Memory B cell (primary cell): Measurements from ENCODE around the gene C3orf38.

Source experiments
- ATAC-seq: fragments of 150-1000 bp; cut with Tn5 transposase; 2 replicates; pipeline ENCODE4 v1.10.0; 2021; ENCODE audit warnings: low read depth, mild to moderate bottlenecking, moderate library complexity
- DNase-seq, 2 donors: peaks; one replicate each; pipeline ENCODE4 v3.0.0; 2022; ENCODE audit warnings: low spot score in 2 of 2
- H3K27ac Mint-ChIP-seq: one replicate; pipeline ENCODE4 v1.8.0; 2022; ENCODE audit warnings: mild to moderate bottlenecking, moderate library complexity, mixed read lengths
- H3K27me3 Mint-ChIP-seq: one replicate; pipeline ENCODE4 v1.8.0; 2022; ENCODE audit warnings: mixed read lengths
- H3K36me3 Mint-ChIP-seq: one replicate; pipeline ENCODE4 v1.8.0; 2022; ENCODE audit warnings: mild to moderate bottlenecking, mixed read lengths
- H3K4me1 Mint-ChIP-seq: one replicate; pipeline ENCODE4 v1.8.0; 2022; ENCODE audit warnings: mixed read lengths
- H3K4me3 Mint-ChIP-seq: one replicate; pipeline ENCODE4 v1.8.0; 2022; ENCODE audit warnings: mild to moderate bottlenecking, moderate library complexity, mixed read lengths
- H3K9me3 Mint-ChIP-seq: one replicate; pipeline ENCODE4 v1.8.0; 2022; ENCODE audit warnings: mixed read lengths

C3orf38 gene

DNA sequence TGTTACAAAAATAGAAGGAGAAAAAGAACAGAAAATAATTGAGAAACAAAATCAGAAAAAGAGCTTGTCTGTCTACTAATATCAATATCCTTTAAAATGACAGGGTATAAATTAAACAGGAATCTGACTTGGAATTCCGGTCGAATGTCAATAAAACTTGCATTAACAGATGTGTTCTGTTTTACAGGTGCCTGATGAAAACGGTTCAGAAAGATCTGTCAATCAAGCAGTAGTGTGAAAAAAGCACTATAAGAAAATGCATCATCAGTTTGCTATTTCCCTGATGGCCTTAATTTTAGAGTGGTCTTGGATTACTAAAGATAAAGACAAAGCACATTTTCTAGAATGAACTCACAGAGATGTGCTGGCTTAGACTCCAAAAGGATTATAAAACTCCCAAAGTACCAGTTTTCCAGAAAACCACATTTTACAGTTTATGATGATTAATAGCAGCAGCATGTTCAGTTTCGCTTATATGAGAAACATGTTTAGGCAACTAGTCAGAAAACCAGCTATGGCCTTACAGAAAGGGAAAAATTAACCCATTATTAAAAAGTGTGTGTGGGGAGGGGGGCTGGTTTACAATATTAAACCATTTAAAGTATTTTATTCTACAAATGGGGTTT, 8.2 kb upstream of the C3orf38 start:
- ATAC-seq (no peak), DNase-seq (no peak)
- Mint-ChIP-seq H3K36me3 (peaks cover 14% of the 10 kb centered on the region), H3K4me1 (no peaks in the 10 kb centered on the region), H3K4me3 (no peak overlapping the region), H3K27ac (peak overlapping the region; percentile 24), H3K9me3 (no peaks in the 10 kb centered on the region), H3K27me3 (no peaks in the 10 kb centered on the region)

GRCh38 chr3:88142094-88142624, 7.6 kb upstream of the C3orf38 start:
- peak overlapping the region; percentile 24 for H3K27ac Mint-ChIP-seq

DNA sequence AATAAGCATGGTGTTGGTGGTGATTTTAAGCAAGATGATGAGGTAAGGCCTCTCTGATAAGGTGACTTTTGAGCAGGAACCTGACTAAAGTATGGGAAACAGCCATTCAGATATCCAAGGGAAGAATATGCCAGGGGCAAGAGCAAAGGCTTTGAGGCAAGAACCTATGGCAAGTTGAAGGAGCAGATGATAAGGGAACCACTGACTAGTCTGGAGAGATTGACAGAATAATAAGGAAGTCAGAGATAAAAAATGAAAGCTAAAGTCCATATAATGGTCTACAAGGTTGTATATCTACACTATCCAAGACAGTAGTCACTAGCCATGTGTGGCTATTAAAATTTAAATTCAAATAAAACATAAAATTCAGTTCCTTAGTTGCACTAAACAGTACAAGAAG, 2.5 kb upstream of the C3orf38 start:
- no peaks in the 10 kb centered on the region for H3K36me3 Mint-ChIP-seq
- ATAC-seq (no peak), DNase-seq (no peak)
- H3K27ac Mint-ChIP-seq: no peak overlapping the region
- no peaks in the 10 kb centered on the region for H3K27me3 Mint-ChIP-seq
- H3K9me3 Mint-ChIP-seq: no peaks in the 10 kb centered on the region
- H3K4me3 Mint-ChIP-seq: no peak overlapping the region
- peaks cover 13% of the 10 kb centered on the region for H3K4me1 Mint-ChIP-seq

More at GRCh38 chr3:88142094-88142624, 7.6 kb upstream of the C3orf38 start:
- no peaks in the 10 kb centered on the region for H3K9me3 Mint-ChIP-seq
- ATAC-seq (no peak), DNase-seq (no peak)
- no peak overlapping the region for H3K4me3 Mint-ChIP-seq
- peaks cover 12% of the 10 kb centered on the region for H3K36me3 Mint-ChIP-seq
- no peaks in the 10 kb centered on the region for H3K27me3 Mint-ChIP-seq
- H3K4me1 Mint-ChIP-seq: no peaks in the 10 kb centered on the region

GRCh38 chr3:88148651-88149050, 1.1 kb upstream of the C3orf38 start:
- Mint-ChIP-seq H3K36me3 (no peaks in the 10 kb centered on the region), H3K27ac (peak overlapping the region; percentile 97), H3K9me3 (no peaks in the 10 kb centered on the region), H3K4me3 (peak overlapping the region; percentile 93), H3K4me1 (peaks cover 13% of the 10 kb centered on the region), H3K27me3 (no peaks in the 10 kb centered on the region)
- ATAC-seq (no peak), DNase-seq (no peak)

- H3K4me1 Mint-ChIP-seq: peaks cover 13% of the 10 kb centered on the region
- DNase-seq (no peak), ATAC-seq (peak; percentile 1)
- H3K27ac Mint-ChIP-seq: peak overlapping the region; percentile 97
- no peaks in the 10 kb centered on the region for H3K27me3 Mint-ChIP-seq
- H3K36me3 Mint-ChIP-seq: no peaks in the 10 kb centered on the region
- H3K9me3 Mint-ChIP-seq: no peaks in the 10 kb centered on the region
- peak overlapping the region; percentile 93 for H3K4me3 Mint-ChIP-seq
These were observed 654 bp upstream of the C3orf38 start for GRCh38 chr3:88149101-88149508.

DNA sequence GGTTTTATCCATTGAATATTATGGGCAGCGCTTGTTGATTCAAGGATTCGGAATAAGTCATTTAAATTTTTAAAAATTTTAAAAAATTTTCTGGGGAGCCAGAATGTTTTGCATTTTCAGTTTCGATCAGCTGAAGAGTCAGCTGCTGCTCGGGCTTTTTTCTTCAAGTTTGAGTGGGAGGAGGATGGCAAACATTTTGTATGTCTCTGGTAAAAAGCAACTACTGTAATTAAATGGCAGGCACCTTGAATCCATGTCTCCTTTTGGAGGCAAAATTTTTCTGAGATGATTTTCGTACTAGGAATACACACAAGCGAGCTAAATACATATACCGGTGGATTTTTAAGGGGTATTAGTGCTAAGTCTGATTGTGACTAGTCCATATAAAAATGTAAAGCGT, 612 bp downstream of the C3orf38 start:
- Mint-ChIP-seq H3K4me1 (peaks cover 13% of the 10 kb centered on the region), H3K27ac (peak overlapping the region; percentile 97), H3K4me3 (peak overlapping the region; percentile 98), H3K9me3 (no peaks in the 10 kb centered on the region), H3K36me3 (peaks cover 3% of the 10 kb centered on the region), H3K27me3 (no peaks in the 10 kb centered on the region)
- DNase-seq (peak; percentile 13 to 24), ATAC-seq (peak; percentile 34)

GRCh38 chr3:88150806-88151205, 1.0 kb downstream of the C3orf38 start:
- Mint-ChIP-seq H3K36me3 (peaks cover 3% of the 10 kb centered on the region), H3K9me3 (no peaks in the 10 kb centered on the region), H3K4me1 (peaks cover 13% of the 10 kb centered on the region), H3K27ac (peak overlapping the region; percentile 97), H3K27me3 (no peaks in the 10 kb centered on the region), H3K4me3 (peak overlapping the region; percentile 98)
- no peak for ATAC-seq
- DNase-seq: no peak

DNA sequence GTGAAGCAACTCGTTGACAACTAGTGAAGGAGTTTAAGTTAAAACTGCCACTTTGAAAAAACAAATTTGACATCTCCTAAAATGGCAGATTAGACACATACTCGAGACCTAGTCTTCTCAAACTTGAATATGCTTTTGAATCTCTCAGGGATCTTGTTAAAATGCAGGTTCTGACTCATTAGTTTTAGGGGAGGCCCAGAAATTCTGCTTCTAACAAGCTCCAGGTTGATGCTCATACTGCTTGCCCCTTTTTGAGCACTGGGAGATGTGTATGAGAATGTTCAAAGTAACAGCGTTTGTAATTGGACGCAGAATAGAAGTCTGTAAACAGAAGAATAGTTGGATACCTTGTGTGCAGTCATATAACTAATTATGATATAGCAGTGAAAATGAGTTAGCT, 1.6 kb downstream of the C3orf38 start:
- no peaks in the 10 kb centered on the region for H3K27me3 Mint-ChIP-seq
- H3K9me3 Mint-ChIP-seq: no peaks in the 10 kb centered on the region
- H3K36me3 Mint-ChIP-seq: peaks cover 8% of the 10 kb centered on the region
- peaks cover 13% of the 10 kb centered on the region for H3K4me1 Mint-ChIP-seq
- peak overlapping the region; percentile 97 for H3K27ac Mint-ChIP-seq
- DNase-seq: no peak
- no peak for ATAC-seq
- H3K4me3 Mint-ChIP-seq: peak overlapping the region; percentile 98

DNA sequence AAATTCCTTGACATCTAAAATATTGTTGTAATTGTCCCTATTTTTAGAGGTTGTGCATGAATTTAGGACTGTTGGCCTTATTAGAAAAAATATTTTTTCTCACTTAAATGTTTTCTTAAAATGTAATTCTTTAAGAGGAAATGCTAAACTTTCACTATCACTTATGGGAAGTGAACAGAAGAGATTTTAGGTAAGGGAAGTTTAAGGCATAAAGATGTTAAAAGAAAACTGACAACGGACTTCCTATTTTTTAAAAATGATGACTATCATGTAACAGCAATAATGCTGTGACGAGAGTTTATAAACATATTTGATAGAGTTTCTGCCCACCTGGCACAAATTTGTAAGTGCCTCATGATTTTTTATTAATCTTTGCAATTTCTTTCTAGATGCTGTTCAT, 3.1 kb downstream of the C3orf38 start:
- Mint-ChIP-seq H3K4me3 (peak overlapping the region; percentile 55), H3K4me1 (peaks cover 13% of the 10 kb centered on the region), H3K36me3 (peaks cover 12% of the 10 kb centered on the region), H3K27ac (peak overlapping the region; percentile 39), H3K9me3 (no peaks in the 10 kb centered on the region), H3K27me3 (no peaks in the 10 kb centered on the region)
- DNase-seq (no peak), ATAC-seq (no peak)

- Mint-ChIP-seq H3K9me3 (no peaks in the 10 kb centered on the region), H3K27ac (no peak overlapping the region), H3K4me3 (no peak overlapping the region), H3K4me1 (peaks cover 5% of the 10 kb centered on the region), H3K36me3 (peaks cover 16% of the 10 kb centered on the region), H3K27me3 (no peaks in the 10 kb centered on the region)
- ATAC-seq (no peak), DNase-seq (no peak)
These were observed 16.7 kb downstream of the C3orf38 start for GRCh38 chr3:88166419-88166971.

DNA sequence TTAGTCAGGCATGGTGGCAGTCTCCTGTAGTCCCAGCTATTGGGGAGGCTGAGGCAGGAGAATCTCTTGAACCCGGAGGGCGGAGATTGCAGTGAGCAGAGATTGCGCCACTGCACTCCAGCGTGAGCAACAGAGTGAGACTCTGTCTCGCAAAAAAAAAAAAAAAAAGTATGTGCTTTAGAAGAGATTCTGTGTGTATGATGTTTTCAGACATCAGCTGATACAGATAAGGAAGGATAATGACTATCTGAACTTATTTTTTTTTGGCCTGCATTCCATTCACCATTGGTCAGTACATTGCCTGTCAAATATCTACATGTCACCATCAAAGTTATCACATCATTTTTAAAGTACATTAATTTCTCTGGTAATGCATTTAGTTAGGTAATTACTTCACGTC, 17.4 kb downstream of the C3orf38 start:
- peaks cover 3% of the 10 kb centered on the region for H3K4me1 Mint-ChIP-seq
- no peak overlapping the region for H3K4me3 Mint-ChIP-seq
- no peaks in the 10 kb centered on the region for H3K27me3 Mint-ChIP-seq
- H3K36me3 Mint-ChIP-seq: peaks cover 16% of the 10 kb centered on the region
- DNase-seq: no peak
- no peak overlapping the region for H3K27ac Mint-ChIP-seq
- no peak for ATAC-seq
- no peaks in the 10 kb centered on the region for H3K9me3 Mint-ChIP-seq

DNA sequence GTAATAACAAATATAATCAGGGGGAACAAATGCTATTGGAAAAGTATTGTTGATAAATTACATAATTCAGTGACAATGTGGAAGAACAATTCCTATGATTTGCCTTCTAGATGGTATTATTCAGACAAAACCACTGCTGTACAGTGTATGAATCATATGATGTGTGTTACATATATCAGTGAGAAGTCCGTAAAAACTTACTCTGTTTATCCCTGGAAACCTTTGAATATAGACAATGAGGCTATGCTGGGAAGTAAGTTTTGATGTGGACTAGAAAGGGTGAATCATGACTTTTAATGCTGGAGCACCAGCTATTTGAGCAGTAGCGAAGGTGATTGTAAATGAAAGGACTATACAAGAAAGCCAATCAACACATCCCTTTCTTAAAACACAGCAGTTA, 17.9 kb downstream of the C3orf38 start:
- no peak overlapping the region for H3K4me3 Mint-ChIP-seq
- no peak overlapping the region for H3K27ac Mint-ChIP-seq
- peaks cover 1% of the 10 kb centered on the region for H3K4me1 Mint-ChIP-seq
- H3K9me3 Mint-ChIP-seq: no peaks in the 10 kb centered on the region
- H3K27me3 Mint-ChIP-seq: no peaks in the 10 kb centered on the region
- no peak for ATAC-seq
- H3K36me3 Mint-ChIP-seq: peaks cover 15% of the 10 kb centered on the region
- no peak for DNase-seq

DNA sequence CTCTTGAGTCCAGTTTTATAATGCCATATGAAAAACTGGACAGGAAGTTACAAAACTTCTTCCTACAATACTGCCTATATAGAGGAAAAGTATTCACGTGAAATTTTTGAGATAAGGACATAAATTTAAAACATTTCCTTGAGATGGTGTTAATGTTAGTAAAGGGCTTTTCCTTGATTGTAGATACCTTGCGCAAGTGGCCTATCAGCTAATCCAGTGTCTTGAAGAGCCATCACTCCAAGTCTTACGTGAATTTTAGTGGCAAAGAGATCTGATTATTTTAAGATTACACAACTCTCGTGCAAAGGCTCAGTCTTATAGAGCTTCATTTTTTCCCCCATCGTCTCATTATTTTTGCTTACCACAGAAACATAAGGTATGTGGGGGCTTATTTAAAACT, 18.4 kb downstream of the C3orf38 start:
- Mint-ChIP-seq H3K27me3 (no peaks in the 10 kb centered on the region), H3K27ac (no peak overlapping the region), H3K9me3 (no peaks in the 10 kb centered on the region), H3K36me3 (peaks cover 16% of the 10 kb centered on the region), H3K4me3 (no peak overlapping the region), H3K4me1 (no peaks in the 10 kb centered on the region)
- ATAC-seq (no peak), DNase-seq (no peak)

DNA sequence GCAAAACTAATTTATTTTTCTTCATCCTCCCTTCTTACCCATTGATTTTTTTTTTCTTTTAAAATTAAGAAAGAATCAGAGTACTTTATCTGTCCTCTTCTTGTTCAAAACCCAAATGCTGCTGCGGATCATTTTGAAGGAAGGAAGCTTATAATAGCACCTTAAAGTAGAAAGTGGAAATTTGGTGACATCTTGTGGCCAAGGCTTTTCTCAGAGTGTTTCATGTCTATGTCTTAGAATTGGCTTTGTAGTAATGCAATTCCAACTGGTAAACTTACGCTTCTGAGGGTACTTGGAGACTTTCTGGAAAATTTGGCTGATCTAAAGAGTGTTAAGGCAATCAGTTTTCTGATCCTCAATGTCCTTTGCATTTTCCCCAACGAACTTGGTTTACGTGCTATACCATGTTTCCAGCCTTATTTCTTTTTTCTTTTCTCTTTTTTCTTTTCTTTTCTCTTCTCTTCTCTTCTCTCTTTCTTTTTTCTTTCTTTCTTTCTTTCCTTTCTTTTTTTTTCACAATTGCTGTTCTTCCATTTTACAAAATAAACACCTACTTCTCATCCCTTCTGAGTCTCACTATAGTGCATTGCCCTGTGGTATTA, 30.7 kb downstream of the C3orf38 start:
- peaks cover 8% of the 10 kb centered on the region for H3K36me3 Mint-ChIP-seq
- H3K9me3 Mint-ChIP-seq: peaks cover 8% of the 10 kb centered on the region
- H3K27ac Mint-ChIP-seq: no peak overlapping the region
- H3K27me3 Mint-ChIP-seq: no peaks in the 10 kb centered on the region
- ATAC-seq: peak; percentile 63
- no peaks in the 10 kb centered on the region for H3K4me1 Mint-ChIP-seq
- DNase-seq: peak in 1 of 2 donors; percentile 14
- no peak overlapping the region for H3K4me3 Mint-ChIP-seq
